HCT116 (cell line): ENCODE measurements around the gene NAP1L1. TPM values are rescaled to one million over a fixed set of nuclear protein-coding genes. Genes with fewer than 3 reads are reported as not detected.
A peak's percentile ranks its signal among the peaks of the same experiment; 100 is the strongest.

Experiments
- ATAC-seq: fragments of 200-7000 bp; cut with Tn5 transposase; 2 replicates; pipeline ENCODE4 v1.9.1; 2020; ENCODE audit warnings: mild to moderate bottlenecking, moderate library complexity
- BruUV-seq: library from RNA; stranded (reverse); fragments of 400-500 nt; replicated peaks from 2 replicates; lab custom pipeline; 2021; lab: Mats Ljungman, UMichigan
- CTCF ChIA-PET: fragments of 300-600 bp; sonication (Branson Sonifier 250); formaldehyde crosslinking; loops from one replicate; lab custom pipeline; 2021; ENCODE audit warnings: antibody characterized with exemption; lab: Charles Lee
- POLR2A ChIA-PET: fragments of 300-600, 350-600 bp; sonication (Branson Sonifier 250); formaldehyde crosslinking; loops from one replicate; lab custom pipeline; 2021; ENCODE audit warnings: antibody characterized with exemption; lab: Charles Lee
- RAD21 ChIA-PET, 2 experiments: fragments of 300-600 bp; sonication (Branson Sonifier 250); formaldehyde crosslinking; loops; one replicate each; lab custom pipeline; 2023; ENCODE audit warnings: low total read pairs in 2 of 2; ENCODE audit not compliant: uncharacterized antibody in 2 of 2, unreplicated experiment in 2 of 2, low non-redundant PET in 1 of 2; lab: Charles Lee
- DNase-seq: peaks from one replicate; pipeline ENCODE4 v3.0.0-alpha.2; 2010; ENCODE audit warnings: low read depth, low spot score
- H2AFZ ChIP-seq: fragments of 200-600 bp; shearing (Covaris generic), sonication (generic); 2 replicates; pipeline ENCODE4 v1.6.1; 2017; ENCODE audit warnings: low read depth, mixed run types, mixed read lengths, antibody characterized with exemption, low read length; ENCODE audit not compliant: poor library complexity, severe bottlenecking
- H3K27ac ChIP-seq: 2 replicates; pipeline ENCODE4 v1.5.1; 2012; ENCODE audit warnings: low read depth, low read length
- H3K27me3 ChIP-seq: fragments of 200-600 bp; sonication (generic); 2 replicates; pipeline ENCODE4 v1.6.1; 2016; ENCODE audit warnings: mixed run types, low read length, mixed read lengths; ENCODE audit not compliant: insufficient read depth
- H3K36me3 ChIP-seq, 2 experiments: fragments of 200-500 bp in 1 of 2; fragments of 200-600 bp in 1 of 2; sonication (Bioruptor generic) in 1 of 2; sonication (generic) in 1 of 2; 2 replicates each; pipeline versions ENCODE4 v1.5.1 to v1.6.1; 2014 to 2016; ENCODE audit warnings: low read length in 2 of 2, inconsistent platforms in 1 of 2, mixed read lengths in 1 of 2, mixed run types in 1 of 2; ENCODE audit not compliant: insufficient read depth in 2 of 2, control insufficient read depth in 1 of 2
- H3K4me1 ChIP-seq, 2 experiments: fragments of 200-600 bp in 1 of 2; sonication (generic) in 1 of 2; 2 replicates each; pipeline versions ENCODE4 v1.5.1 to v1.6.1; 2012 to 2017; ENCODE audit warnings: low read length in 2 of 2, inconsistent platforms in 1 of 2, mild to moderate bottlenecking in 1 of 2, mixed read lengths in 1 of 2, mixed run types in 1 of 2, moderate library complexity in 1 of 2; ENCODE audit not compliant: insufficient read depth in 2 of 2, control insufficient read depth in 1 of 2
- H3K4me2 ChIP-seq: fragments of 200-600 bp; sonication (generic); 2 replicates; pipeline ENCODE4 v1.6.1; 2017; ENCODE audit warnings: mixed run types, low read length, mixed read lengths
- H3K4me3 ChIP-seq, 2 experiments: fragments of 200-600 bp in 1 of 2; sonication (generic) in 1 of 2; replicated peaks in 1 of 2; 2 replicates each; pipeline ENCODE4 v1.5.1; 2011 to 2016; ENCODE audit warnings: low read length in 2 of 2, control low read depth in 1 of 2, low read depth in 1 of 2, mild to moderate bottlenecking in 1 of 2, mixed read lengths in 1 of 2, mixed run types in 1 of 2
- H3K79me2 ChIP-seq: fragments of 200-600 bp; sonication (generic); 2 replicates; pipeline ENCODE4 v1.6.1; 2017; ENCODE audit warnings: mild to moderate bottlenecking, mixed run types, low read length, moderate library complexity, mixed read lengths; ENCODE audit not compliant: insufficient read depth
- H3K9ac ChIP-seq: fragments of 200-600 bp; sonication (generic); 2 replicates; pipeline ENCODE4 v1.6.1; 2016; ENCODE audit warnings: low read length, mixed read lengths
- H3K9me2 ChIP-seq: fragments of 200-600 bp; sonication (generic), shearing (Covaris generic); 2 replicates; pipeline ENCODE4 v1.6.1; 2017; ENCODE audit warnings: mixed run types, mild to moderate bottlenecking, moderate library complexity; ENCODE audit not compliant: insufficient read depth
- H3K9me3 ChIP-seq, 2 experiments: fragments of 200-500 bp in 1 of 2; fragments of 200-600 bp in 1 of 2; sonication (Bioruptor generic) in 1 of 2; sonication (generic) in 1 of 2; 2 replicates each; pipeline ENCODE4 v1.6.1; 2014 to 2017; ENCODE audit warnings: low read length in 2 of 2, mixed read lengths in 2 of 2, inconsistent platforms in 1 of 2, low read depth in 1 of 2, mild to moderate bottlenecking in 1 of 2, mixed run types in 1 of 2, moderate library complexity in 1 of 2; ENCODE audit not compliant: control insufficient read depth in 1 of 2, insufficient read depth in 1 of 2
- H4K20me1 ChIP-seq: fragments of 200-600 bp; sonication (generic), shearing (Covaris generic); 2 replicates; pipeline ENCODE4 v1.6.1; 2017; ENCODE audit warnings: mixed run types, mild to moderate bottlenecking, moderate library complexity; ENCODE audit not compliant: insufficient read depth
- CEBPB ChIP-seq: IDR thresholded peaks from 2 replicates; pipeline ENCODE4 v1.6.1; 2012; ENCODE audit warnings: low read depth
- ELF1 ChIP-seq: IDR thresholded peaks from 2 replicates; pipeline ENCODE4 v1.6.1; 2012; ENCODE audit warnings: low read depth, borderline replicate concordance
- JUND ChIP-seq: IDR thresholded peaks from 2 replicates; pipeline ENCODE4 v1.6.1; 2012
- MAX ChIP-seq: IDR thresholded peaks from 2 replicates; pipeline ENCODE4 v1.6.1; 2012
- RAD21 ChIP-seq: IDR thresholded peaks from 2 replicates; pipeline ENCODE4 v1.6.1; 2012; ENCODE audit warnings: low read depth, mild to moderate bottlenecking
- REST ChIP-seq: IDR thresholded peaks from 2 replicates; pipeline ENCODE4 v1.6.1; 2012; ENCODE audit warnings: low read depth
- TCF7L2 ChIP-seq: IDR thresholded peaks from 2 replicates; pipeline ENCODE4 v1.7.0; 2011; ENCODE audit warnings: borderline replicate concordance, inconsistent platforms; ENCODE audit not compliant: insufficient read depth, insufficient read length; ENCODE audit errors: extremely low read depth
- ZBTB33 ChIP-seq: IDR thresholded peaks from 2 replicates; pipeline ENCODE4 v1.6.1; 2011; ENCODE audit warnings: mild to moderate bottlenecking, low read length, moderate library complexity; ENCODE audit not compliant: insufficient replicate concordance; ENCODE audit errors: extremely low read depth
- ZNF274 ChIP-seq: fragments of 200-500 bp; sonication (Bioruptor generic); IDR thresholded peaks from 2 replicates; pipeline ENCODE4 v1.6.1; 2014; ENCODE audit warnings: mild to moderate bottlenecking, low read depth, low read length, inconsistent platforms
- intact Hi-C: fragments of 100-400 bp; cut with micrococcal nuclease; formaldehyde crosslinking; loops from 2 replicates; pipeline ENCODE4 v1.10.0; 2022
- total RNA-seq: library from RNA; stranded (reverse); gene quantifications from one replicate; pipeline ENCODE4 v1.2.1, GENCODE V29; 2021; ENCODE audit not compliant: unreplicated experiment

The NAP1L1 gene
- total RNA-seq, 1 experiment from 2014 or later = 531 TPM

GRCh38 chr12:76018111-76018510 lies 66.4 kb downstream of the NAP1L1 start:
- intact Hi-C loops = loop anchor here (2.0 kb wide), 1 partner anchor 361 kb away; no protein-coding TSS in a partner anchor
- DNase-seq = no peak
- POLR2A ChIA-PET = no interaction called here

More at GRCh38 chr12:76018111-76018510, 66.4 kb downstream of the NAP1L1 start:
- RAD21 ChIA-PET = no interaction called here
- peak overlapping the region; percentile 88 for H3K27ac ChIP-seq
- H3K27me3 ChIP-seq = no peaks in the 10 kb centered on the region
- no peaks in the 10 kb centered on the region for H3K79me2 ChIP-seq
- CTCF ChIA-PET = no interaction called here
- H3K4me2 ChIP-seq = peak overlapping the region; percentile 52
- no peaks in the 10 kb centered on the region for H3K9me3 ChIP-seq
- peak overlapping the region; percentile 60 for H3K9ac ChIP-seq
- H3K36me3 ChIP-seq = no peaks in the 10 kb centered on the region
- no peaks in the 10 kb centered on the region for H4K20me1 ChIP-seq
- no peak overlapping the region for H3K4me3 ChIP-seq
- H2AFZ ChIP-seq = no peak overlapping the region
- TF ChIP-seq ZBTB33 (no peak), TCF7L2 (no peak), ZNF274 (no peak), ELF1 (no peak), REST (no peak), RAD21 (no peak), JUND (peak; percentile 29; the same call in 1 of the 2 replicates), MAX (no peak), CEBPB (0 out of 2 replicates have a peak, but pooled peaks have one; percentile 20)
- TF ChIP-seq, all 23 proteins: peak for 2
- Histone ChIP-seq H3K9me2 (no peaks in the 10 kb centered on the region), H3K4me1 (peaks cover 52 to 75% of the 10 kb centered on the region in 2 experiments)
- no TSS peak for BruUV-seq
- ATAC-seq = peak; percentile 58
